Cardiac fibroblast (primary cell): ENCODE measurements around the gene FAM83G.

Experiments
- DNase-seq, 2 donors: peaks; one replicate each; pipeline versions ENCODE4 v3.0.0 to v3.0.0-alpha.2; 2010; ENCODE audit warnings: low read depth in 2 of 2
- H3K4me3 ChIP-seq, 2 donors: replicated peaks in 1 of 2; 1 replicate in 1 of 2; 2 replicates in 1 of 2; pipeline ENCODE4 v1.5.1; 2011; ENCODE audit warnings: low read depth in 2 of 2, low read length in 2 of 2, mild to moderate bottlenecking in 2 of 2, moderate library complexity in 1 of 2
- TF ChIP-seq, protein P1 (sequence below): IDR thresholded peaks from one replicate; pipeline ENCODE4 v1.5.1; 2011; ENCODE audit warnings: low read depth, mild to moderate bottlenecking, low read length, inconsistent platforms

Gene FAM83G

DNA sequence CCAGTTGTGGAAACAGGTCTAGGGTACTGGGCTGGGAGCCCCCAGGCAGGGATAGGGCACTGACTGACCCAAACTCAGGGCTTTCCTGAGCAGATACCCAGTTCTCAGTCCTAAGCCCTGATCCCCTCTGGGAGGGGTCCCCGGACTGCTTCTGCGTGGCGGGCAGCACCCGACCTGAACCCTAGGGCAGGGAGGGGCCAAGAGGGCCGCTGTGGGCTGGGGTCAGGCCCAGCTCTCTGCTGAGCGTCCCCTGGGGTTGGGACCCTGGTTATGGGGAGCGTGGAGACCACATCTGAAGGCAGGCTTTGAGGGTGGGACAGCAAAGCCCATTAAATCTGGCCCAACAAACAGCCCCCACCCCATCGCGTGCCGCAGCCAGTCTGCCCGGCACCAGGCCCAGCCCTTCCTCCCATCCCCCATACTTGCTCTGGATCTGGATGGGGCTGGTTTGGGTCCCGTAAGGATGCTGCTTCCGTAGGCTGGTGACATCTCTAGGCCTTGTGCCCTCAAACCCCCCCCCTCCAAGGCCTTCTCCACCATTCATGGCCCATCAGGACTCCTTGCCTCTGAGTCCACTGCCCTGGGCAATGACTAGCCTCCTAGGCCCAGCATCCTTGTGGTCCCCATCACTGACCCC lies 691 bp upstream of the FAM83G start:
- TF ChIP-seq, protein P1, sequence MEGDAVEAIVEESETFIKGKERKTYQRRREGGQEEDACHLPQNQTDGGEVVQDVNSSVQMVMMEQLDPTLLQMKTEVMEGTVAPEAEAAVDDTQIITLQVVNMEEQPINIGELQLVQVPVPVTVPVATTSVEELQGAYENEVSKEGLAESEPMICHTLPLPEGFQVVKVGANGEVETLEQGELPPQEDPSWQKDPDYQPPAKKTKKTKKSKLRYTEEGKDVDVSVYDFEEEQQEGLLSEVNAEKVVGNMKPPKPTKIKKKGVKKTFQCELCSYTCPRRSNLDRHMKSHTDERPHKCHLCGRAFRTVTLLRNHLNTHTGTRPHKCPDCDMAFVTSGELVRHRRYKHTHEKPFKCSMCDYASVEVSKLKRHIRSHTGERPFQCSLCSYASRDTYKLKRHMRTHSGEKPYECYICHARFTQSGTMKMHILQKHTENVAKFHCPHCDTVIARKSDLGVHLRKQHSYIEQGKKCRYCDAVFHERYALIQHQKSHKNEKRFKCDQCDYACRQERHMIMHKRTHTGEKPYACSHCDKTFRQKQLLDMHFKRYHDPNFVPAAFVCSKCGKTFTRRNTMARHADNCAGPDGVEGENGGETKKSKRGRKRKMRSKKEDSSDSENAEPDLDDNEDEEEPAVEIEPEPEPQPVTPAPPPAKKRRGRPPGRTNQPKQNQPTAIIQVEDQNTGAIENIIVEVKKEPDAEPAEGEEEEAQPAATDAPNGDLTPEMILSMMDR, result no peak
- DNase-seq, result no peak
- H3K4me3 ChIP-seq, result no peak overlapping the region

DNA sequence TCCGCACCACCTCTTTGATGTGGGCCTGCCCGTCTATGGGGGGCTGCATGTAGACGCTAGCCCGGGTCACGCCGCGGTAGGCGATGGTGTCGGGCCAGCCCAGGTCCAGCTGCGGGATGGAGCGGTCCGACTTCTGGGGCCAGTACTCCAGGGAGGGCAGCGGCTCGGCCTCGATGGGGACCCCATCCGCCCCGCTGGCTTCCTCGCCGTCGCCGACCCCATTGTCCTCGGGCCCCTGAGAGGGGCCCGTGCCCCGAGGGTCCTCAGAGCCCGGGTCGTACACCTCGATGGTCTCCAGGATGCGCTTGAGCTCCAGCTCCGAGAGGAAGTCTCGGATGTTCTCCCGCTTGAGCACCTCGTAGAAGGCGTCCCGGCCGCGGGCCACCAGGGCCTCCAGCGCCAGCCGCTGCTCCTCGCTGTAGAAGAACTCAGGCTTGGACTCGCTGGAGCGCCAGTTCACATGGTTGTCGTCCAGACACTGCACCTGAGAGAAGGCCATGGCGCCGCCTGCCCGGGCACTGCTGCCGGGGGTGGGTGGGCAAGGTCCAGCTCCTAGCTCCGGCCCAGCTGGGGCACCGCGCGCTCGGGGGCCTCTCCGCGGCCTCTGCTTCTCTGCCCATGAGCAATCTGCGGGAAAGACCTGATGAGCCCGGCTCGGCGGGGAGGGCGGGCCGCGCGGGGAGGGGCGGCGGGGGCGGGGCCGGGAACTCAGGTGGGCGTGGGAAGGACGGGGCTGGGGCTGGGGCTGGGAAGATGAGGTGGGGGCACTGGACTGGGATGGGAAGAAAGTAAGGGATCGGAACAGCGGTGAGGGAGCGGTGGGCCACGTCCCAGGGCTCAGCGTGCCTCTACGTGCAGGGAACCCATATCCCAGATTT lies 782 bp downstream of the FAM83G start:
- H3K4me3 ChIP-seq, result peak overlapping the region; percentile 62 to 63
- DNase-seq, result peak; percentile 22 to 41

DNA sequence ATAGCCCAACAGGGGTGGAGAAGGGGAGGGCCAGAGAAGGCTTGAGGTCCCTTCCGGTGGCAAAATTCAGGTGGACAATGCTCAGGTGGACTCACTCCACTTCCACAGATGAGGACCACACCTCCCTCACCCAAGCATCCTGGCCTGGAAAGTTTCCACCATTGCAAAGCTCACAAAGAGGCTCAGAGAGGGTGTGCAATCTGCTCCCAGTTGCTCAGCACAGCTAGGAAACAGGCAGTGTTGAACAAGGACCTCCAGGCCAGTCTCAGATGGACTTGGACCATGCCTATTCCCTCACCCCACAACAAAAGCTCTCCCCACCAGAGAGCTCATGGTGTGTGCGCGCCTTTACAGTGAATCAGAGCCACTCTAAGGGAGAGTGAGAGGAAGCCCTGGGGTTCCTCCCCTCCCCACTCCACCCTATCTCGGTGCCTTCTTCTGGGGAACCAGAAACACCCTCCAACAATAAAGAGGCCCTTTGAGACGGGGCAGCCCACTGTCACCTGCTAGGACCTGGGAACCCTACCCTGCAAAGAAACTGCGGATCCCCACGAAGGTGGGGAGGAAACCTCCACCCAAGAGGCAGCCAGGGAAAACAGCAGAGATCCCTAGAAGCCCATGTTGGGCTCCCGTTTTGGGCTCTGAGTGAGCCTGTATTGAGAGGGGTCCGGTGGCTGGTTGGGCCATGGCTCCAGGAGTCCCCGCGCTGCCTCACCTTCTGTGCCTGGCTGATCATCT lies 1.6 kb downstream of the FAM83G start:
- peak overlapping the region; percentile 62 to 63 for H3K4me3 ChIP-seq
- peak; percentile 38 to 65 for DNase-seq
- TF ChIP-seq, protein P1, result no peak

More for the DNA sequence above, 782 bp downstream of the FAM83G start:
- TF ChIP-seq, protein P1, result no peak

DNA sequence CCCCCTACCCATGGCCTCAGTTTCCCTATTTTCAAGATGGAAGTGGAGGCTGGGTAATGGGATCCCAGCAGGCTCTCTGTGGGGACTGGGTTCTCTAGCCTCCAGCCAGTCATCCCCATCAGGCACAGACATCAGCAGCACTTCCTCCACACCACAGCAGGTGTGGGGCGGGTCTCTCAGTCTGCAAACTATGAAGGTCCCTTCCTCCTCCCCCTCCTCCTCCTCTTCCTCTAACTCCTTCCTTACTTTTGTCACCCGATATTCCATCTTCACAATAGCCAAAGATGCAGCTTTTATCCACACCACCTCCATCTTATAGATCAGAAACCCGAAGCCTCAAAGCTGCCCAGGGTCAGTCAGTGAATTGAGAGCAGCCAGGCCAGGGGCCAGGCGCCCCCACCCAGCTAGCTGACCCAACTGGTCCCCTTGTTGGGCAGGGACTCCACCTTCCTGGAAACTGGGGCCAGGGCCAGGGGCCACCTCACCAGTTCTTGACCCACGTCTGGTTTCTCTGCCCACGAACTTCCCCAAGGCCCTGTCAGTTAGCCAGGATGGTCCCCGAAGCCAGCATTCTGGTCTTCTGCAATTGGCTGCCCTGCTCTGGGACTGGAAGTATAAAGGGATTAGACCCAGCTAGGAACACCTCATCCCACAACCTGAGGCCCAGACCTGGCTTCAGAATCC lies 2.5 kb downstream of the FAM83G start:
- TF ChIP-seq, protein P1, result no peak
- no peak for DNase-seq
- peak overlapping the region in 1 of 2 donors; percentile 62 for H3K4me3 ChIP-seq

DNA sequence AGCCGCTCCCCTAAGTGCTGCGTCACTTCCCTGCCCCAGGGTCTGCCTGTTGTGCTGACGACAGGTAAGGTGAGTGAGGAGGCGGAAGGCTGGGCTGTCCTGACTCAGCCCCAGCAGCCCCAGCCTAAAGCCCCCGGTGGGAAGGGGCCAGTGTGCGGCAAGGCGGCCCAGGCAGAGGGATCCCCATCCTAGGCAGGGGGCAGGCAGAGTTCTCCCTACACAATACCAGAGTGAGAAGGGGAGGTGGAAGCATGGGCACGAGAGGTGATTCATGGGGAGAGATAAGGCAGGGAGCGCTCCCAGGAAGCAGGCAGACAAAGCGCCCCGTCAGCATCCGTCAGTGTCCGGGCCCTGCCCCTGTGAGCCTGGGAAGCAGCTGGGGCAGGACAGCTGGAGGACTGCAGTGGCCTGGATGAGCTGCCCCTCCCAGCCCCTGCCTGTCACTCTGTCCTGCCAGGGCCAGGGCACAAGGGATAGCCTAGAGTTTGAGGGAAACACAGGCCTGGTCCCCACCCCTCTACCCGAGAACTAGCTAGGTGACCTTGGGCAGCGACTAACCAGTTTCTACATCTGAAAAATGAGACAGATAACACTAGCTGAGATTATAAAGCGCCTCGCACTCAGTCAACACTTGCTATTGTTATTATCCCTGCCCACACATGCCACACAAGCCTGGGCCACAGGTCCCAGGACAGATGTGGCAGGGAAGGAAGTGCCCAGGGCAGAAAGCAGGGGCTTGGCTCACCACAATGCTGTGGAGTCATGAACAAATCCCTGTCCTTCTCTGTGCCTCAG lies 3.8 kb downstream of the FAM83G start:
- TF ChIP-seq, protein P1, result no peak
- peak; percentile 62 to 77 for DNase-seq
- no peak overlapping the region for H3K4me3 ChIP-seq

DNA sequence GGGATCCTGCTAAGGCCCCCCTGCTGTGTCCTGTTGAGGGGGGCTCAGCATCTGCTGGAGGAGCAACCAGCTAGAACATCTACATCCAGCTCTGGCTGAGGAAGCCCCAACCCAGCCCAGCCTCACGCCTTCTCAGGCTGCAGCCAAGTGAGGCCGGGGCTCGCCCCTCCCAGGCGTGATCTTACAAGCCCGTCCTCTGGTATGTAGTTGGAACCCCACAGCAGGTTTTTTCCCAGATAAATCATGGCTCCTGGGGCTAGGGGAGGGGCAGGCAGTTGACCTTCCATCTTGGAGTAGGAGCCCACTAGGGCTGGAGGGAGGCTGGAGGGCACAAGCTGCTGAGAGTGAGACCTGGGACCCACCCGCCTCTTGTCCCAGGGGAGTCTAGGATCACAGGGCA lies 4.7 kb downstream of the FAM83G start:
- no peak overlapping the region for H3K4me3 ChIP-seq
- no peak for DNase-seq

More for the DNA sequence above, 4.7 kb downstream of the FAM83G start:
- TF ChIP-seq, protein P1, result no peak
